A204.1 (cell line): ENCODE measurements around the gene GPR4.
A peak's percentile ranks its signal among the peaks of the same experiment; 100 is the strongest.

ENCODE experiments used
- FAIRE-seq: peaks from 2 replicates; lab custom pipeline; 2012; peaks lifted over from hg19 to GRCh38; lab: Jason Lieb, UNC

GPR4 gene

GRCh38 chr19:45589768-45590167 lies 12.2 kb downstream of the GPR4 start:
- no peak for FAIRE-seq

GRCh38 chr19:45587873-45588272 lies 14.1 kb downstream of the GPR4 start:
- no peak for FAIRE-seq

- no peak for FAIRE-seq
Measured at GRCh38 chr19:45585158-45585577, 16.8 kb downstream of the GPR4 start.

- peak; percentile 98 for FAIRE-seq
Measured at GRCh38 chr19:45584332-45585157, 17.5 kb downstream of the GPR4 start, which contains the start of gene OPA3. OPA3 (minus strand) TSS chr19:45584802; CDS start chr19:45584764, 38 bp downstream.

GRCh38 chr19:45581576-45581975 lies 20.4 kb downstream of the GPR4 start:
- no peak for FAIRE-seq

- no peak for FAIRE-seq
Measured at GRCh38 chr19:45578861-45579260, 23.2 kb downstream of the GPR4 start.

DNA sequence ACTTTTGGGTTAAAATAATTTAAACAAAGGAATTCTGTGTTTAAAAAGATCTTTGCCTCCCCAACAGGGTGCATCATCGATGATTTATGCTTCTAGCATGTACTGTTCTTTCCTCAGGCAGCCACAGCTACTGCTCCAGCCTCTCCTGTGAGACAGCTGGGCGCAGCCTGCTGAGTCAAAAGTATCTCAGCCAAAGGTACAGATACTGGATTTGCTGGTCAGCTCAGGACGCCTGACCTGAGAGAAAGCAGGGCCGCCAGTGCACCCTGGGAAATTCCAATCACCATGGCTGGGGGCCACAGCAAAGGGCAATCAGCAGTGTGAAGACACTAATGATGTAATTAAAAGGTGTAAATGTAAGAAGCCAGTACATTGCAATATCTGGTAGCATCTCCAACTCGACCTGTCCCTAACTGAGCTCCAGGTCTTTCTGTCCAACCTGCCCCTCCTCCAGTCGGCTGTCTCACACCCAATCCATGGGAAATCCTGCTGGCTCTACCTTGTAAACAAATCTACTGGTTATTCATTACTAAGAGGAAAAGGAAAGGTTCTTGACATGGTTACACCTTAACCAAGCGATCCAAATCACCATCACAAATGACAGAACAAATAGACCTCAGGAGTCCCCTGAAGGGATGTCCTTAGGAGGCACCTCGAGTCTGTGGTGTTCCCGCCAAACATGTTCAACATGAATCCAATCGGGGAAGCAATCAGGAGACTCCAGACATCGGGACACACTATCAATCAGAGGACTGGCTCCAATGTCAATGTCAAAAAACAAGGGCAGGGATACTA lies 24.7 kb downstream of the GPR4 start:
- no peak for FAIRE-seq

GRCh38 chr19:45576682-45577081 lies 25.3 kb downstream of the GPR4 start:
- FAIRE-seq = no peak

DNA sequence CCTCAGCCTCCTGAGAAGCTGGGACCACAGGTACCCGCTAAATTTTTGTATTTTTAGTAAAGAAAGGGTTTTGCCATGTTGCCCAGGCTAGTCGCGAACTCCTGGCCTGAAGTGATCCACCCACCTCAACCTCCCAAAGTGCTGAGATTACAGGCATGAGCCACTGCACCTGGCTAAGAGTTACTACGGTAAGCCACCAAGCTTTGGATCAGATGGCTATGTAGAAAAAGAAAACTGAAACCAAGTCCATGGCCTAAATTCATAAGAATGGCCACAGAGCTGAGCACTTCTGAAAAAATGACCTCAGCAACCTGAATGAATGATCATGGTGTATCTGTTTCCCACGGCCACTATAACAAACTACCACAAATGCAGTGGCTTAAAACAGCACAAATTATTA lies 26.8 kb downstream of the GPR4 start:
- FAIRE-seq = no peak

DNA sequence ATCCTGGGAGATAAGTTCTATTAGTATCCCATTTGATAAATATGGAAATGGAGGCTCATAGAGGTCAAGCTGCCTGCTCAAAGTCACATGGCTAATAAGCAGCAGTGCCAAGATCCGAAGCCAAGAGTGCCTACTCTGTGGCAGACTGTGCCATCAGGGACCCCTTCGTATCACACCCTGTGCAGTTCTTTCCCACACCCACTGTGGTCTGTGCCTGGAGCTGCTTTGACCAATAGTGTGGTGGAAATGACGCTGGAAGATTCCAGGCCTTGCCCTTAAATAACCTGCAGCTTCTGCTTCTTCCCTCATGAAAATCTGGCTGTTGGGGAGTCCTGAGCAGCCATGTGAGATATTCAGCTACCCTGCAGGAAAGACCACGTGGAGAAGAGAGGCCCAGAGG lies 27.5 kb downstream of the GPR4 start:
- FAIRE-seq = no peak

DNA sequence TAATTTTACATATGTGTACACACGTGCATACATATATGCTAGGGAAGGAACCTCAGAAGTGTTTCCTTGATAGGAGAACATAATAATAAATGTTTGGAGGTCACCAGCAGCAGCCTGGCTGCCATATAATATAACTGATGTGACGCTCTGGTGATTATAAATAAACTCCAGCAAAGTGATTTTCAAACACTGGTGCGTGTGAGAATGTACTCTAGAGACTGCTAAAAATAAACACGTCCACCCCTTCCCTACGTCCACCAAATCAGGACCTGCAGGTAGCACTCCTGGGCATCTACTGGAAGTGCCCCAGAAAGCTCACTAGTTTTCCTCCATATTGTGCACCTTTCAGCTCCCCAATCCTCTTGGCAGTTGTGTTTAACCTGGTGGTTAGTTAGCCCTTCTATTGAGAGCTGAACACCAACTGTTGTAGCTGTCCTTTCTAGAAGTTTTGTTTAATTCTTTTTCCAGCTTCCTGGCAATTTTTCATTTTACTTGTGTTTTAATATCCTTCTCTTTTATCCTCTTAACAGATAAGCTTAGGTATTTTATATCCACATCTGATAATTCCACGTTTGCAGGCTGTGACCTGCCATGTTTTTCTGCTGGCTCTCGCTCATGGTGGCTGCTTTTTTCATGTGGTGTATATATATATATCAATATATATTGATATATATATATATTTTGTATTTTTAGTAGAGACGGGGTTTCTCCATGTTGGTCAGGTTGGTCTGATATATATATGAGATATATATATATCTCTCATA lies 30.4 kb downstream of the GPR4 start:
- FAIRE-seq = no peak

- peak; percentile 66 for FAIRE-seq
Measured at GRCh38 chr19:45569619-45570421, 32.2 kb downstream of the GPR4 start.

- FAIRE-seq = peak; percentile 74
Measured at GRCh38 chr19:45568732-45569131, 33.3 kb downstream of the GPR4 start.

DNA sequence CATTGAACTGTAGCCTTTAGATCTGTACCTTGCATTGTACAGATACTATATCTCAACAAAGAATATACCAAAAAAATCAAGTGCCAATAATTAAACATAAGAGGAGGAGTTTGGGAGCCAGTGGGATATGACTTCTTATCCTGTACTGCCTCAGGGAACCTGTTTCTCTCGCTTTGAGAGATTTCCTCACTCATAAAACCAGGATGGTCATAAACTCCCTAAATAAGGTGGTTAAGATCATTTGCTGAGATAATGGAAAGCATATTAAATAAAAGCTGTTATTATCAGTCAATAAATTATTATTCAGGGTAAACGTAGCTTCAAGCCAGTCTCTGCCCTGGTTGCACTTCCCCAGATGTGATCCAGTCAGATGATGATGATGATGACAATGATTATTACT lies 34.4 kb downstream of the GPR4 start:
- FAIRE-seq = no peak

DNA sequence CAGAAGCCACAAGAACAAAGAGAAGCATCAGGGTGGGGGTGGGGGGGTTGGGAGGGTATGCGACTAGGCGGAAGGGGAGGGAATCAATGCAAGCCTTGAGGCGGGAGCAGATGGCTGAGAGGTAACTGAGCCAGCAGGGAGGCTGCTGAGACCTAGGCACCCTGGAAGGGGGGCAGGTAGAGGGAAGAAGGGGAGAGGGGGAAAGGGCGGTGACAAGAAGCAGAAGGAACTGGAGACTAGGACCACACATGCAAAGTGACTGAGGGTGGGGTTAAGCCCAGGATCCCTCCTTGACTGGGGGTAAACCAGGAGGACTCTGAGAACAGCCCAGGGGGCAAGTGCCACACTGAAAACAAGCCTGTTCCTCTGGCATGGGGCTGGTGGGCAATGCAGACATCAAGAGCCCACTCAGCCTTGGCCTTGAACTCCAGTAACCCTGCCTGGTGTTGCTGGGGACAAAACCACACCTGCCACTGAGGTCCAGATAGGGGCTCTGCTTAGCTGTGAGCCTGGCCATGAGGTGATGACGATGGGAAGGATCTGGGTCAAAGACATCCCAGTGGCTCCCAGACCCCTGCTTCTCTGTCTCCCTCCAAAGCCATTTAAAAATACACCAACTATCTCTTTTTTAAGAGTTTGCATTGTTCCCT lies 37.8 kb downstream of the GPR4 start:
- no peak for FAIRE-seq

GRCh38 chr19:45560686-45561085 lies 41.3 kb downstream of the GPR4 start:
- no peak for FAIRE-seq

DNA sequence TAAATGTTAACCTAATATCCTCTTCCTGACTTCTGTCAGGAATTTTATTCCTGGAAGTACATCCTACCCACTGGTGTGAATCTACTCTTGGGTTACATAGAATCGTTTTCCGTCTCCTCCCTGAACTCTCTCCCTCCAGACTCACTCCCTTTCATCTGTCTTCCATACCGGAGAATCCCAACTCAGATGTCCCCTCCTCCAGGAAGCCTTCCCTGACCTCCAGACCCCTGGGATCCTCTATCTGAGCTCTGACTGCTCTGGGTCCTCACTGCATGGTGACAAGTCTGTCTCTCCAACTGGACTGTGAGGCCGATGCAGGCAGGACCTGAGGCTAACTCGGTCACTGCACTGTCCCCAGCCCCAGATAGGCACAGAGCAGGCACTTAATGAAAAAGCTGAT lies 42.0 kb downstream of the GPR4 start:
- FAIRE-seq = no peak

DNA sequence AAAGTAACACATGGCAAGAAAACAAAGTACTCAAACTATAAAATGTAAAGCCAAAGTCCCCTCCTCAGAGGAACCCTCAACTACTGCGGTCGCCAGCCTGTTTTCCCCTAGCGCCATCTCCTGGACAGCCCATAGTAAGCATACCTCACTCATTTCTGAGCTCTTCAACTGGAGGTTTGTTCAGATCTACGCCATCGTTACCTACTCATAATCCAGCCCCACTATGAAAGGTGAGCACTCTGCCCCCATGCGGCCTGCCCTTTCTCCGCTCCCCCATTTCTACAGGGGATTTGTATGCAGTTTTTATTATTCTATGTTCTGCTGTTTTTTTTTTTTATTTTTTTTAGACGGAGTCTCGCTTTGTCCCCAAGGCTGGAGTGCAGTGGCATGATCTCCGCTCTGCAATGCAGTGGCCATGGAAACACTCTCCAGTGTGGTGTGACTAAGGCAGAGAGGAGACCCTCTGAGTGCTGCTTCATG lies 43.6 kb downstream of the GPR4 start:
- FAIRE-seq = peak; percentile 89

GRCh38 chr19:45556835-45557234 lies 45.2 kb downstream of the GPR4 start:
- FAIRE-seq = no peak

- FAIRE-seq = no peak
Measured at GRCh38 chr19:45554481-45554880, 47.5 kb downstream of the GPR4 start.

DNA sequence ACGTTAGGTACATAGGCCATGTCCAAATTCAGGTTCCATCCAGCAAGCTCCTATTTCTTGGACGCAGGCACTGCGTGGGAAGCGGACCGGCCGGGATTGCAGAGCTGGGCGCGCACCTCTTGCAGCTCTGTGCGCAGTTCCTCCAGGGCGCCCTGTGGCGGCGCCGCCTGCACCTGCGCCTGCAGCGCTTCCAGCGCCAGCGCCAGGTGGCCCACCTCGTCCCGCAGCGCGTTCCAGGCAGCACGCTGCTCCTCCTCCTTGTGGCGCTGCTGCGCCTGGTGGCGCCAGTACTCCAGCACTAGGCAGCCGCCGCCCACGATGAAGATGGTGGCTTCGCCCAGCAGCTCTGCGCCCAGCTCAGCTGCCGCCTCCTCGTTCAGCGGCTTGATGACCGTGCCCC lies 48.5 kb downstream of the GPR4 start:
- no peak for FAIRE-seq
